ENCODE measurements around the gene THRA.
"Not testable (repeated sequence)": the region's sequence is repeated elsewhere in the genome, so short reads cannot be mapped to it uniquely, and the experiment has no call there.

Gene THRA

DNA sequence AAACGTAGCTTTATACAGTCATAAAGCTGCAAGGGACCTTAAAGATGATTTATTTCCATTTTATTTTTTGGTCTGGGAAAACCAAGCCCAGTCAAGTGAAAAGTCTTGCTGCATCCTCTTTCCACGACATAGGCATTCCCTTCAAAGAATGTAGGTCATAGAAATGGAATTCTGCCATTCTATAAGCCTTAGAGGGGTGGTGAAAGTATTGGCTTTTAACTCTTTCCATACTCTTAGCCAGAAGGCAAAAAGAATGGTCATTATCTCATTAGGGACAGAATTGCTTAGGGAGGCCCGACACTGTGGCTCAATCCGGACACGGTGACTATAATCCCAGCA, 51.1 kb downstream of the THRA start:
- DNase-seq, result no peak

DNA sequence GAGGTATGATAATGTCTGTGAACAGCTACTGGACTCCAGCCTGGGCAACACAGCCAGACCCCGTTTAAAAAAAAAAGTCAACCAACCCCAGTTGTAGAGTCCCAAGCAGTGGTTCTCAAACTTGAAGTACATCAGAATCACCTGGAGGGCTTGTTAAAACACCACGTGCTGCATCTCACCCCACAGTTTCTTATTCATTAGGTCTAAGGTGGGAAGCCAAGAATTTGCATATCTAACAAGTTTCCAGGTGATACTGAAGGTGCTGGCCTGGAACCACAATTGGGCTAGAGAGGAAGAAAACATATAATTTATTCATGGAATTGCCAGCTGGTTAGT, 52.3 kb downstream of the THRA start:
- no peak for DNase-seq

GRCh38 chr17:40121181-40122135, 58.7 kb downstream of the THRA start, which contains the start of gene MSL1:
TSS of gene MSL1 (plus strand) at chr17:40121971. CDS start at chr17:40122613, 642 bp downstream.
- DNase-seq, result peak; percentile 39

GRCh38 chr17:40122136-40122998, 59.6 kb downstream of the THRA start:
- DNase-seq, result no peak

DNA sequence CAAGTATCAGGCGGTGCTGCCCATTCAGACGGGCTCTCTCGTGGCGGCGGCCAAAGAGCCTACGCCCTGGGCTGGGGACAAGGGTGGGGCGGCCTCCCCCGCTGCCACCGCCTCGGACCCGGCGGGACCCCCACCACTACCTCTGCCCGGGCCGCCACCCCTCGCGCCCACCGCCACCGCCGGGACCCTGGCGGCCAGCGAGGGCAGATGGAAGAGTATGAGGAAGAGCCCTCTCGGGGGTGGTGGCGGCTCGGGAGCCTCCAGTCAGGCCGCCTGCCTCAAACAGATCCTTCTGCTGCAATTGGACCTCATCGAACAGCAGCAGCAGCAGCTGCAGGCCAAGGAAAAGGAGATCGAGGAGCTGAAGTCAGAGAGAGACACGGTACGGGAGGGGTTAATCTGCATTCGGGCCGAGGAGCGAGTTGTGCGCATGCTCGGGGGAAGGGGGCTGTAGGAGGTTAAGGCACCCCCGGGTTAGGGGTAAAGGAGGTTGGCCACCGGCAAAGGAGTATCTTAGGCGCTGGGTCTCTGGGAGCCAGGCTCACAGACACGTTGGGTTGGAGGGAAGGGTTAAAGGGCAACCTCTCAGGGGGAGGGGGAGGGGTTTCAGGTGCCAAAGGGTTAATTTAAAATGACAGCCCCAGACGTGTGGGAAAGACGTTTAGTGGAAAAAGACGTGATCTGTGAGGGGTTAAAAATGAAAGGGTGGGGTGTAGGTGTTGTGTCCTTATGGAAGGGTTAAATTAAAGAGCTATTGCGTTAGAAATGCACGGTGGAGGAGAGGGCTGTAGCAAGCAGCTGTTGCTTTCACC, 60.4 kb downstream of the THRA start:
- no peak for DNase-seq

GRCh38 chr17:40123811-40124114, 61.0 kb downstream of the THRA start:
- no peak for DNase-seq

- no peak for DNase-seq
These were observed 61.7 kb downstream of the THRA start for GRCh38 chr17:40124279-40125141.

- no peak for DNase-seq
These were observed 66.7 kb downstream of the THRA start for GRCh38 chr17:40129498-40129897.

DNA sequence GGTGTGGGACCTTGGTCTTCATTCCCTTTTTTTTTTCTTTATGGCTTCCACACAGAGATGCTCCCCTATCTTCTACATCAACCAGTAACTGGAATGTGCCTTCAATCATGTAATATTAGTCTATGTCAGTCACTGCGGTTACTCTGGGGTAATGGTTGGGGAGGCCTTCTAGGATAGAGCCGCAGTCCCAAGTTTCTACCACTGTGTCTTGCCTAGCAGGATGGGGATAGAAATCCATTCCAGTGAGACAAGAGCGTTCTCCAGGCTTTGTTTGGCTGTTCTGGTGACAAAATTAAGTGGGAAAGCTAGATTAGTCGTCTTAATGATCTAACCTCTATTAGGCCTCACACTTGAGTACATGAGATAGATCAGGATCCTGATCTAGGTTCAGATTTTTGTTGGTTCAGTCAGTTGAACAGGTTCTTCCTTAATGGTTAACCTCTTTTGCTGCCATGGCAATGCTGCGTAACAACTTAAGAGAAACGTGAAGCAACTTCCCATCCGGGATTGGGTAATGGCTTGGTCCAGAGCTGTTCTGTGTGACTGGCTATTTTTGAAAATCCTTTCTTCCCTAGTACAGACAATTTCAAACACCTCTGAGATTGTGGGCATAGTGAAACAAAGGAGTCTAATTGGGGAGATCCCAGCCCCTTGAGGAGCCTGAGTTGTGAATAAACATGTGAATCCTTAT, 67.7 kb downstream of the THRA start:
- no peak for DNase-seq

- DNase-seq, result no peak
These were observed 71.4 kb downstream of the THRA start for GRCh38 chr17:40134184-40134583.

DNA sequence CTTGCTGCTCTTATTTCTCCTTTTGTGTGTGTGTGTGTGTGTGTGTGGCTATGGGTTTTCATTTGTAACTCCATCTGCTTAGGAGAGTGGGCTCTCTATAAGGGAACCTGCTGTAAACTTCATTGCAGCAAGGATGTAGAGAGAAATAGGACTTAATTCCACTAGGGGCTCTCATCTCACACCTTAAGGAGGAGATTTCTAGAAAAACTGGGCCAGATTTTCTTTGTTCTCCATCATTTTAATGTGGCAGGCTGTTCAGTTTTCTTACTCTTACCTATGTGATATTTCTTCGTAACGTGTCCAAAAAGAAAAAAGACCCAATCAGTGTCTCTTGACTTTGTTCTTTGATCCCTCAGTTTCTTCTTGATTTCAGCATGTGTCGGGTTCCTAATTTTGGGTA, 73.1 kb downstream of the THRA start:
- DNase-seq, result no peak

GRCh38 chr17:40139566-40140058, 76.8 kb downstream of the THRA start:
- DNase-seq, result no peak

GRCh38 chr17:40143166-40143565, 80.4 kb downstream of the THRA start:
- not testable (repeated sequence) for DNase-seq
